ENCODE results near the gene REEP2. TPM values are rescaled to one million over a fixed set of nuclear protein-coding genes. Genes with fewer than 3 reads are reported as not detected.
"Not testable (repeated sequence)": the region's sequence is repeated elsewhere in the genome, so short reads cannot be mapped to it uniquely, and the experiment has no call there.

The REEP2 gene
- total RNA-seq, 1 donor from 2014 or later = 17.4 TPM

DNA sequence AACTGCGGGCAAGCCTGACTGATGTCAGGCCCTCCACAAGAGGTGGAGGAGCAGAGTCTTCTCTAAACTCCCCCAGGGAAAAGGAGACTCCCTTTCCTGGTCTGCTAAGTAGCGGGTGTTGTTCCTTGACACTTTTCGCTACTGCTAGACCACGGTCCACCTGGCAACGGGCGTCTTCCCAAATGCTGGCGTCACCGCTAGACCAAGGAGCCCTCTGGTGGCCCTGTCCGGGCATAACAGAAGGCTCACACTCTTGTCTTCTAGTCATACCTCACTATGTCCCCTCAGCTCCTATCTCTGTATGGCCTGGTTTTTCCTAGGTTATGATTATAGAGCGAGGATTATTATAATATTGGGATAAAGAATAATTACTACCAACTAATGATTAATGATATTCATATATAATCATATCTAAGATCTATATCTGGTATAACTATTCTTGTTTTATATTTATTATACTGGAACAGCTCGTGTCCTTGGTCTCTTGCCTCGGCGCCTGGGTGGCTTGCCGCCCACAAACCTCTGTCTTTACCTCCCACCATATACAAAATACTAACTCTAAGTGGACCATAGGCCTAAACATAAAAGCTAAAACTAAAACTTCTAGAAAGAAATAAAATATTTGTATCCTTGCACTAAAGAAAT is 27.7 kb upstream of the REEP2 start:
- not testable (repeated sequence) for H3K9ac ChIP-seq; H3K4me3 Mint-ChIP-seq; H2AFZ ChIP-seq (replicated peaks); H3K27me3 ChIP-seq; H3K79me2 ChIP-seq (ENCODE audit: low read depth); H3K4me3 ChIP-seq; H3K4me1 ChIP-seq; H3K4me2 ChIP-seq; H3K27ac Mint-ChIP-seq; H3K27me3 Mint-ChIP-seq (ENCODE audit: insufficient read depth, low read depth); H4K20me1 ChIP-seq (ENCODE audit: low read depth); H3K27ac ChIP-seq; H3K9me3 Mint-ChIP-seq; H3K4me1 Mint-ChIP-seq; H3K9me3 ChIP-seq (ENCODE audit: low read depth)
- TF ChIP-seq, protein P1, sequence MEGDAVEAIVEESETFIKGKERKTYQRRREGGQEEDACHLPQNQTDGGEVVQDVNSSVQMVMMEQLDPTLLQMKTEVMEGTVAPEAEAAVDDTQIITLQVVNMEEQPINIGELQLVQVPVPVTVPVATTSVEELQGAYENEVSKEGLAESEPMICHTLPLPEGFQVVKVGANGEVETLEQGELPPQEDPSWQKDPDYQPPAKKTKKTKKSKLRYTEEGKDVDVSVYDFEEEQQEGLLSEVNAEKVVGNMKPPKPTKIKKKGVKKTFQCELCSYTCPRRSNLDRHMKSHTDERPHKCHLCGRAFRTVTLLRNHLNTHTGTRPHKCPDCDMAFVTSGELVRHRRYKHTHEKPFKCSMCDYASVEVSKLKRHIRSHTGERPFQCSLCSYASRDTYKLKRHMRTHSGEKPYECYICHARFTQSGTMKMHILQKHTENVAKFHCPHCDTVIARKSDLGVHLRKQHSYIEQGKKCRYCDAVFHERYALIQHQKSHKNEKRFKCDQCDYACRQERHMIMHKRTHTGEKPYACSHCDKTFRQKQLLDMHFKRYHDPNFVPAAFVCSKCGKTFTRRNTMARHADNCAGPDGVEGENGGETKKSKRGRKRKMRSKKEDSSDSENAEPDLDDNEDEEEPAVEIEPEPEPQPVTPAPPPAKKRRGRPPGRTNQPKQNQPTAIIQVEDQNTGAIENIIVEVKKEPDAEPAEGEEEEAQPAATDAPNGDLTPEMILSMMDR (IDR thresholded peaks at IDR 0.05) = peak; percentile 47
- Histone ChIP-seq H3F3A (ENCODE audit: low read depth) (peaks cover 12% of the 10 kb centered on the region), H3K36me3 (peaks cover 33% of the 10 kb centered on the region)
- peaks cover 48% of the 10 kb centered on the region for H3K36me3 Mint-ChIP-seq
- peak; percentile 27 for DNase-seq (ENCODE audit: low spot score)

DNA sequence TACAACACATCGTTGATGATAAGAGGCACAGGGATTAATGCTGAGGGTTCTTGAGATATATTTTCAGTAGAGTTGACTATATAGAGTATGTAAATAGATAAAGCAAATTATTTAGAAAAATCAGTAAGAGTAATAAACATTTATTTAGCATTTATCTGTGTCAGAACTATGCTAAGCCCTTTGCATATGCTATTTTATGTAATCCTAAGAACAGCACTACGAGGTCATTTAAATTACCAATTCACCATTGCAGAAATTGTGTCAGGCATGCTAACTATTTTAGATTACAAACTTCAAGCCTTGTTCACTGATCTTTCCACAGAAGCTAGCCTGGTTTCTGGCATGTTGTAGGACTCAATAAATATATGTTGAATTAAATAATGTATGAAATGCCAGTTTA is 20.4 kb upstream of the REEP2 start:
- DNase-seq (ENCODE audit: low spot score) = no peak
- no peaks in the 10 kb centered on the region for H3K4me1 Mint-ChIP-seq
- peaks cover 50% of the 10 kb centered on the region for H3K36me3 Mint-ChIP-seq
- H4K20me1 ChIP-seq (ENCODE audit: low read depth) = no peaks in the 10 kb centered on the region
- no peak overlapping the region for H3K27ac ChIP-seq
- no peaks in the 10 kb centered on the region for H3K4me1 ChIP-seq
- H3K9me3 ChIP-seq (ENCODE audit: low read depth) = no peaks in the 10 kb centered on the region
- peaks cover 4% of the 10 kb centered on the region for H3K27me3 Mint-ChIP-seq (ENCODE audit: insufficient read depth, low read depth)
- no peak overlapping the region for H3K27ac Mint-ChIP-seq
- no peak for TF ChIP-seq EZH2 (IDR thresholded peaks at IDR 0.05)
- TF ChIP-seq EZH2phosphoT487 (IDR thresholded peaks at IDR 0.05) = no peak
- TF ChIP-seq, protein P1 (IDR thresholded peaks at IDR 0.05) = no peak
- peaks cover 9% of the 10 kb centered on the region for H3K36me3 ChIP-seq
- H3K27me3 ChIP-seq = no peaks in the 10 kb centered on the region
- H3K9ac ChIP-seq = no peak overlapping the region
- no peak overlapping the region for H3K4me3 ChIP-seq
- no peaks in the 10 kb centered on the region for H3K9me3 Mint-ChIP-seq
- no peaks in the 10 kb centered on the region for H3F3A ChIP-seq (ENCODE audit: low read depth)
- no peak overlapping the region for H3K4me3 Mint-ChIP-seq
- H3K79me2 ChIP-seq (ENCODE audit: low read depth) = no peaks in the 10 kb centered on the region
- H2AFZ ChIP-seq (replicated peaks) = no peak overlapping the region
- no peak overlapping the region for H3K4me2 ChIP-seq

DNA sequence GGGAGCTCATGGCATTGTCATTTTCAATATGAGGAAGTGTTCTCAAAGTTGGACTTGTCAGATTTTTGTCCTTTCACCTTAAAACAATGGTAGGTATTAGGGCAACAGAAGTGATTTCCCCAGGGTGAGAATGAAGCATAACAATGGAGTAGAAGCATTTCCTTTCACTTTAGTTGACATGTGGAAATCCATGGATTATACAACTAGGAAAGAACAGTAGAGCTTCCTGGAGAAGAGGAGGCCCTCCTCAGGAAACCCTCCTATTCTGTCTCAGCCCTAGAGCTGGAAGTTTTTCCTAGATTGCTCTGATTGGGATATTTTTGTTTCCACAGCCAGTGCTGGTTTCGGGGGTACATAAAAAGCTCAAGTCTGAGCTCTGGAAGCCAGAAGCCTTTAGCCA is 13.8 kb upstream of the REEP2 start:
- H3K9me3 Mint-ChIP-seq = no peaks in the 10 kb centered on the region
- H3K9me3 ChIP-seq (ENCODE audit: low read depth) = no peaks in the 10 kb centered on the region
- H3K27me3 Mint-ChIP-seq (ENCODE audit: insufficient read depth, low read depth) = peaks cover 2% of the 10 kb centered on the region
- TF ChIP-seq, protein P1 (IDR thresholded peaks at IDR 0.05) = no peak
- no peak for TF ChIP-seq EZH2phosphoT487 (IDR thresholded peaks at IDR 0.05)
- TF ChIP-seq EZH2 (IDR thresholded peaks at IDR 0.05) = no peak
- H3K27ac Mint-ChIP-seq = no peak overlapping the region
- H3K27me3 ChIP-seq = no peaks in the 10 kb centered on the region
- H3K4me3 Mint-ChIP-seq = no peak overlapping the region
- DNase-seq (ENCODE audit: low spot score) = no peak
- H3K27ac ChIP-seq = no peak overlapping the region
- H3K79me2 ChIP-seq (ENCODE audit: low read depth) = no peaks in the 10 kb centered on the region
- no peak overlapping the region for H2AFZ ChIP-seq (replicated peaks)
- no peaks in the 10 kb centered on the region for H3K4me1 ChIP-seq
- no peaks in the 10 kb centered on the region for H3F3A ChIP-seq (ENCODE audit: low read depth)
- no peak overlapping the region for H3K4me3 ChIP-seq
- no peak overlapping the region for H3K4me2 ChIP-seq
- H3K4me1 Mint-ChIP-seq = no peaks in the 10 kb centered on the region
- no peaks in the 10 kb centered on the region for H4K20me1 ChIP-seq (ENCODE audit: low read depth)
- no peak overlapping the region for H3K9ac ChIP-seq
- peaks cover 47% of the 10 kb centered on the region for H3K36me3 Mint-ChIP-seq
- H3K36me3 ChIP-seq = peaks cover 10% of the 10 kb centered on the region

Data from neural progenitor cell (in vitro differentiated cells).